CD14-positive monocyte (primary cell): ENCODE data around the gene KRTAP4-7. TPM values are rescaled to one million over a fixed set of nuclear protein-coding genes. Genes with fewer than 3 reads are reported as not detected.
"Not testable (repeated sequence)": the region's sequence is repeated elsewhere in the genome, so short reads cannot be mapped to it uniquely, and the experiment has no call there.

Experiments
- DNase-seq, 3 donors: peaks; one replicate each; pipeline ENCODE4 v3.0.0-alpha.2; 2011 to 2022
- H2AFZ ChIP-seq: 2 replicates; pipeline ENCODE4 v1.6.0; 2012; ENCODE audit warnings: mild to moderate bottlenecking, low read depth, low read length, inconsistent platforms; ENCODE audit not compliant: insufficient read depth, poor library complexity, severe bottlenecking
- H3K27ac ChIP-seq, 2 donors: 1 replicate in 1 of 2; 2 replicates in 1 of 2; pipeline ENCODE4 v1.5.1; 2012 to 2013; ENCODE audit warnings: low read length in 2 of 2, control low read depth in 1 of 2, inconsistent platforms in 1 of 2, low read depth in 1 of 2, mild to moderate bottlenecking in 1 of 2
- H3K27me3 ChIP-seq, 2 donors: one replicate each; pipeline versions ENCODE4 v1.6.0 to v1.6.1; 2011 to 2013; ENCODE audit warnings: low read length in 2 of 2; ENCODE audit not compliant: control insufficient read depth in 2 of 2, insufficient read depth in 2 of 2
- H3K36me3 ChIP-seq, 2 donors: replicated peaks in 1 of 2; 1 replicate in 1 of 2; 2 replicates in 1 of 2; pipeline versions ENCODE4 v1.5.1 to v1.6.1; 2012 to 2013; ENCODE audit warnings: low read length in 2 of 2, control low read depth in 1 of 2, inconsistent platforms in 1 of 2, mild to moderate bottlenecking in 1 of 2; ENCODE audit not compliant: insufficient read depth in 2 of 2, control insufficient read depth in 1 of 2
- H3K4me1 ChIP-seq, 2 donors: 1 replicate in 1 of 2; 2 replicates in 1 of 2; pipeline versions ENCODE4 v1.5.1 to v1.6.1; 2012 to 2013; ENCODE audit warnings: low read length in 2 of 2, control low read depth in 1 of 2, inconsistent platforms in 1 of 2, mild to moderate bottlenecking in 1 of 2, moderate library complexity in 1 of 2; ENCODE audit not compliant: insufficient read depth in 2 of 2, control insufficient read depth in 1 of 2
- H3K4me2 ChIP-seq: replicated peaks from 2 replicates; pipeline ENCODE3; 2012; ENCODE audit warnings: low read length, moderate library complexity, mild to moderate bottlenecking; ENCODE audit not compliant: poor library complexity, severe bottlenecking; ENCODE audit errors: extremely low read depth
- H3K4me3 ChIP-seq, 3 experiments: fragments of 200-600 bp in 1 of 3; sonication (generic) in 1 of 3; replicated peaks in 1 of 3; 1 replicate in 2 of 3; 2 replicates in 1 of 3; pipeline ENCODE4 v1.5.1; 2011 to 2013; ENCODE audit warnings: low read length in 3 of 3, mild to moderate bottlenecking in 3 of 3, control low read depth in 2 of 3, low read depth in 2 of 3, inconsistent platforms in 1 of 3, moderate library complexity in 1 of 3
- H3K79me2 ChIP-seq: 2 replicates; pipeline ENCODE4 v1.6.0; 2012; ENCODE audit warnings: mild to moderate bottlenecking, control low read depth, inconsistent platforms, low read length, moderate library complexity; ENCODE audit not compliant: insufficient read depth
- H3K9ac ChIP-seq: 2 replicates; pipeline ENCODE4 v1.6.0; 2017; ENCODE audit warnings: low read length, mild to moderate bottlenecking; ENCODE audit not compliant: insufficient read depth, poor library complexity, severe bottlenecking
- H3K9me3 ChIP-seq, 2 donors: replicated peaks in 1 of 2; 1 replicate in 1 of 2; 2 replicates in 1 of 2; pipeline versions ENCODE4 v1.5.1 to v1.6.1; 2012 to 2013; ENCODE audit warnings: low read length in 2 of 2, control low read depth in 1 of 2; ENCODE audit not compliant: control insufficient read depth in 1 of 2, insufficient read depth in 1 of 2
- H4K20me1 ChIP-seq: 2 replicates; pipeline ENCODE4 v1.6.0; 2012; ENCODE audit warnings: mild to moderate bottlenecking, low read length, control low read depth, moderate library complexity; ENCODE audit not compliant: insufficient read depth
- H3K27ac Mint-ChIP-seq, 7 donors: one replicate each; pipeline ENCODE4 v1.8.0; 2020; ENCODE audit warnings: mild to moderate bottlenecking in 7 of 7, mixed read lengths in 7 of 7, moderate library complexity in 6 of 7, inconsistent platforms in 2 of 7
- H3K27me3 Mint-ChIP-seq, 3 donors: one replicate each; pipeline ENCODE4 v1.8.0; 2021 to 2022; ENCODE audit warnings: low read depth in 3 of 3, mild to moderate bottlenecking in 3 of 3, mixed read lengths in 3 of 3, moderate library complexity in 3 of 3, inconsistent platforms in 1 of 3
- H3K36me3 Mint-ChIP-seq, 2 donors: one replicate each; pipeline ENCODE4 v1.8.0; 2020; ENCODE audit warnings: mixed read lengths in 2 of 2, inconsistent platforms in 1 of 2, mild to moderate bottlenecking in 1 of 2
- H3K4me1 Mint-ChIP-seq: one replicate; pipeline ENCODE4 v1.8.0; 2020; ENCODE audit warnings: mild to moderate bottlenecking, mixed read lengths
- H3K4me3 Mint-ChIP-seq, 2 donors: one replicate each; pipeline ENCODE4 v1.8.0; 2020; ENCODE audit warnings: mild to moderate bottlenecking in 2 of 2, mixed read lengths in 2 of 2, moderate library complexity in 1 of 2
- H3K9me3 Mint-ChIP-seq, 7 donors: one replicate each; pipeline ENCODE4 v1.8.0; 2020 to 2022; ENCODE audit warnings: mixed read lengths in 7 of 7, mild to moderate bottlenecking in 6 of 7, moderate library complexity in 6 of 7, inconsistent platforms in 2 of 7
- WGBS: methylation state at CpG from one replicate; pipeline ENCODE4 v1.1.5; 2013; ENCODE audit warnings: missing lambda C conversion rate; ENCODE audit not compliant: insufficient coverage; 5-methylcytosine and 5-hydroxymethylcytosine counted together
- intact Hi-C, 2 donors: fragments of 100-400 bp; cut with micrococcal nuclease; formaldehyde crosslinking; loops; one replicate each; pipeline versions ENCODE4 v1.15.0 to v1.15.1; 2023
- polyA plus RNA-seq, 3 donors: library from polyadenylated mRNA; depleted of rRNA in 1 of 3; unstranded in 2 of 3; stranded (reverse) in 1 of 3; fragments of 300-500 nt in 2 of 3; fragments of >200 nt in 1 of 3; fragmentation: Illumina TruSeq in 2 of 3; gene quantifications; 1 replicate in 2 of 3; 2 replicates in 1 of 3; pipeline ENCODE4 v1.2.3, GENCODE V29; 2012 to 2021
- TF ChIP-seq, protein P1 (sequence below): fragments of 200-600 bp; IDR thresholded peaks from one replicate; pipeline ENCODE4 v1.8.0; 2022; ENCODE audit warnings: antibody characterized with exemption, mild to moderate bottlenecking

Gene KRTAP4-7
- polyA plus RNA-seq, 3 donors, result not detected

DNA sequence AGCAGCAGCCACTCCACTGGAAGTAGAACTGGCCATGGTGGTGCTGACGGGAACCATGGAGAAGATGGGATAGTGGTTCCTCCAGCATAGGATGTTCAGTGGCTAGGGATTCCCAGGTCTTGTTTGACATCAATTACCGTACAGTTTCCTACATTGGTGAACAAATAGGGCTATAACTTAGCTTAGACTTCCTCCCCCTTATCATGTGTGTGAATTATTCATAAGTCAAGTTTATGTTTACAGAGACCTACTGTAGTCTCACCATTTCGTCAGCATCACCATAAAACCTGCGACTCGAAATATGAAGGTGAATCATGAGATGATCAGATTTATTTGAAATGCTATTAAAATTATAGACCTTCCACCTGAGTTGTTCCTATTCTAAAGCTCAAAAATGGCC is 25.2 kb upstream of the KRTAP4-7 start:
- peaks cover 19 to 28% of the 10 kb centered on the region in 2 donors for H3K27me3 ChIP-seq
- H4K20me1 ChIP-seq, result no peaks in the 10 kb centered on the region
- H3K9me3 Mint-ChIP-seq, result peaks cover 0 to 9% (median 2%) of the 10 kb centered on the region in 7 donors
- no peak overlapping the region for H3K27ac ChIP-seq
- no peaks in the 10 kb centered on the region for H3K36me3 ChIP-seq
- H3K27ac Mint-ChIP-seq, result no peak overlapping the region
- H3K4me2 ChIP-seq, result no peak overlapping the region
- H3K4me3 Mint-ChIP-seq, result no peak overlapping the region
- no peak overlapping the region for H3K4me3 ChIP-seq
- H3K4me1 Mint-ChIP-seq, result no peaks in the 10 kb centered on the region
- no peaks in the 10 kb centered on the region for H3K4me1 ChIP-seq
- no peak overlapping the region for H2AFZ ChIP-seq
- H3K9me3 ChIP-seq, result no peaks in the 10 kb centered on the region
- H3K9ac ChIP-seq, result no peak overlapping the region
- H3K27me3 Mint-ChIP-seq, result peaks cover 13 to 33% (median 20%) of the 10 kb centered on the region in 3 donors
- WGBS, result no CpG with 5 or more reads among the region's 5 CpGs
- TF ChIP-seq, protein P1, sequence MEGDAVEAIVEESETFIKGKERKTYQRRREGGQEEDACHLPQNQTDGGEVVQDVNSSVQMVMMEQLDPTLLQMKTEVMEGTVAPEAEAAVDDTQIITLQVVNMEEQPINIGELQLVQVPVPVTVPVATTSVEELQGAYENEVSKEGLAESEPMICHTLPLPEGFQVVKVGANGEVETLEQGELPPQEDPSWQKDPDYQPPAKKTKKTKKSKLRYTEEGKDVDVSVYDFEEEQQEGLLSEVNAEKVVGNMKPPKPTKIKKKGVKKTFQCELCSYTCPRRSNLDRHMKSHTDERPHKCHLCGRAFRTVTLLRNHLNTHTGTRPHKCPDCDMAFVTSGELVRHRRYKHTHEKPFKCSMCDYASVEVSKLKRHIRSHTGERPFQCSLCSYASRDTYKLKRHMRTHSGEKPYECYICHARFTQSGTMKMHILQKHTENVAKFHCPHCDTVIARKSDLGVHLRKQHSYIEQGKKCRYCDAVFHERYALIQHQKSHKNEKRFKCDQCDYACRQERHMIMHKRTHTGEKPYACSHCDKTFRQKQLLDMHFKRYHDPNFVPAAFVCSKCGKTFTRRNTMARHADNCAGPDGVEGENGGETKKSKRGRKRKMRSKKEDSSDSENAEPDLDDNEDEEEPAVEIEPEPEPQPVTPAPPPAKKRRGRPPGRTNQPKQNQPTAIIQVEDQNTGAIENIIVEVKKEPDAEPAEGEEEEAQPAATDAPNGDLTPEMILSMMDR, result no peak
- intact Hi-C loops, result no loop called here
- H3K36me3 Mint-ChIP-seq, result peaks cover 0 to 2% of the 10 kb centered on the region in 2 donors
- H3K79me2 ChIP-seq, result no peaks in the 10 kb centered on the region
- no peak for DNase-seq

DNA sequence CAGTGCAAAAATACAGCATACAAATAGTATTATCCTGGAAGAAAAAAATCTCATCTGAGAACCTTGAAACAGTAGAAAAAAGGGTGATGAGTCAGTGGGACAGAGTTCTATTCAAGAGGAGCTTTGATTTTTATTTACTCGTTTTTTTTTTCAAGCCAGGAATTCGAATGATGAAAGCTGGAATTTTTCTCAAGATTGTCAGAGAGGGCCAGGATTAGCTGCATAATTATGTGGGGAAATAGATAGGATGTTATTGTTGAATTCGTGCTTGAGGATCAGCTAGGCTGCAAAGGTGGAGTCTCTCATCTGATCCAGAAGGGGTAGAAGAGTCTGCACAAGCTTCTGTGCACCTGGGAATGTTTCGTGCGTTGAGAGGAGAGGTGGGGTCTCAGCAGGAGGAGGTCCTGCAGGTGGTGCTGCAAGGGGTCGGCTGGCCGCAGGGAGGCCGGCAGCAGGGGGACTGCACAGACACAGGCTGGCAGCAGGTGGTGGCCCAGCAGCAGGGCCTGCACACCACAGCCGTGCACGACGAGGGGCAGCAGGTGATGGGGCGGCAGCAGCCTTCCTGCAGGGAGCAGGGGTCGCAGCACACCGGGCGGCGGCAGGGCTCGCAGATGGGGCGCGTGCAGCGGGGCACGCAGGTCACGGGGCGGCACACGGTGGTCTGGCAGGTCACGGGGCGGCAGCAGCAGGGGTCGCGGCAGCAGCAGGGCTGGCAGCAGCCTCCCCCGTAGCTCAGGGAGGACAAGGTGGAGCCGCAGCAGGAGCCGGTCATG is 24.5 kb upstream of the KRTAP4-7 start:
- H3K4me3 ChIP-seq, H3K36me3 Mint-ChIP-seq, H3K27ac ChIP-seq, intact Hi-C loops, H3K9me3 ChIP-seq, H4K20me1 ChIP-seq, H3K9ac ChIP-seq, H3K4me1 ChIP-seq, DNase-seq, H2AFZ ChIP-seq, H3K79me2 ChIP-seq, H3K4me2 ChIP-seq, H3K4me1 Mint-ChIP-seq, H3K9me3 Mint-ChIP-seq, H3K36me3 ChIP-seq: not testable (repeated sequence)
- Mint-ChIP-seq H3K27ac (peak overlapping the region in 1 of 7 donors; percentile 64), H3K27me3 (peaks cover 13 to 33% (median 20%) of the 10 kb centered on the region in 3 donors), H3K4me3 (peak overlapping the region in 1 of 2 donors; percentile 15)
- peaks cover 19 to 28% of the 10 kb centered on the region in 2 donors for H3K27me3 ChIP-seq
- WGBS, result 76% methylated on average over 5 of the region's 31 CpGs
